H1 (cell line): Measurements from ENCODE around the gene VPREB1. TPM values are rescaled to one million over a fixed set of nuclear protein-coding genes. Genes with fewer than 3 reads are reported as not detected.

Experiments used
- CTCF ChIA-PET: fragments of 300-600 bp; sonication (Branson Sonifier 250); formaldehyde crosslinking; loops from one replicate; lab custom pipeline; 2021; ENCODE audit not compliant: partially characterized antibody; lab: Charles Lee
- POLR2A ChIA-PET: fragments of 300-600 bp; sonication (Branson Sonifier 250); formaldehyde crosslinking; loops from one replicate; lab custom pipeline; 2021; ENCODE audit warnings: inconsistent platforms; ENCODE audit not compliant: partially characterized antibody; lab: Charles Lee
- DNase-seq, 2 experiments: peaks; one replicate each; pipeline versions ENCODE4 v3.0.0 to v3.0.0-alpha.2; 2010 to 2022; ENCODE audit warnings: low spot score in 2 of 2, low read depth in 1 of 2, mixed read lengths in 1 of 2
- FAIRE-seq: peaks from 2 replicates; lab custom pipeline; 2011; peaks lifted over from hg19 to GRCh38; lab: Jason Lieb, UNC
- H2AFZ ChIP-seq: 2 replicates; pipeline ENCODE4 v1.8.1; 2012; ENCODE audit warnings: low read length, inconsistent platforms
- H2AK5ac ChIP-seq: 2 replicates; pipeline ENCODE4 v1.6.1; 2013; ENCODE audit warnings: low read depth, low read length
- H2BK120ac ChIP-seq: replicated peaks from 2 replicates; pipeline ENCODE3; 2013; ENCODE audit warnings: low read depth, low read length, inconsistent platforms
- H2BK12ac ChIP-seq: 2 replicates; pipeline ENCODE4 v1.6.1; 2013; ENCODE audit warnings: low read depth, low read length
- H2BK15ac ChIP-seq: 2 replicates; pipeline ENCODE4 v1.6.1; 2013; ENCODE audit warnings: low read length
- H2BK20ac ChIP-seq: 2 replicates; pipeline ENCODE4 v1.6.1; 2013; ENCODE audit warnings: low read length
- H2BK5ac ChIP-seq: 2 replicates; pipeline ENCODE4 v1.6.1; 2013; ENCODE audit warnings: low read depth, low read length
- H3K14ac ChIP-seq: 2 replicates; pipeline ENCODE4 v1.6.1; 2013; ENCODE audit warnings: inconsistent platforms; ENCODE audit not compliant: insufficient read length
- H3K18ac ChIP-seq: 2 replicates; pipeline ENCODE4 v1.6.1; 2013; ENCODE audit warnings: low read length; ENCODE audit errors: extremely low read depth
- H3K23ac ChIP-seq: 2 replicates; pipeline ENCODE4 v1.6.1; 2013; ENCODE audit warnings: inconsistent platforms; ENCODE audit not compliant: insufficient read length
- H3K23me2 ChIP-seq: 2 replicates; pipeline ENCODE4 v1.6.1; 2013; ENCODE audit warnings: low read depth, low read length
- H3K27ac ChIP-seq: 2 replicates; pipeline ENCODE4 v1.6.1; 2011; ENCODE audit warnings: low read depth, low read length, inconsistent platforms
- H3K27me3 ChIP-seq, 4 experiments: replicated peaks in 1 of 4; 1 replicate in 1 of 4; 2 replicates in 3 of 4; pipeline versions ENCODE4 v1.6.1 to v1.8.1; 2011 to 2013; ENCODE audit warnings: low read length in 3 of 4, mild to moderate bottlenecking in 3 of 4, inconsistent platforms in 2 of 4, mixed read lengths in 2 of 4, moderate library complexity in 1 of 4; ENCODE audit not compliant: control insufficient read depth in 3 of 4, insufficient read depth in 3 of 4; ENCODE audit errors: extremely low read depth in 1 of 4
- H3K36me3 ChIP-seq, 4 experiments: 2 replicates each; pipeline versions ENCODE4 v1.6.1 to v1.8.1; 2011 to 2013; ENCODE audit warnings: mild to moderate bottlenecking in 4 of 4, low read length in 3 of 4, moderate library complexity in 2 of 4, control low read depth in 1 of 4, inconsistent platforms in 1 of 4; ENCODE audit not compliant: insufficient read depth in 4 of 4, control insufficient read depth in 2 of 4
- H3K4ac ChIP-seq: replicated peaks from 2 replicates; pipeline ENCODE3; 2013; ENCODE audit warnings: low read length, low read depth, mixed read lengths, inconsistent platforms; ENCODE audit not compliant: insufficient read length
- H3K4me1 ChIP-seq, 4 experiments: replicated peaks in 1 of 4; 1 replicate in 1 of 4; 2 replicates in 3 of 4; pipeline versions ENCODE4 v1.6.1 to v1.8.1; 2011 to 2013; ENCODE audit warnings: low read length in 3 of 4, inconsistent platforms in 2 of 4, mixed read lengths in 1 of 4; ENCODE audit not compliant: insufficient read depth in 4 of 4, control insufficient read depth in 3 of 4
- H3K4me2 ChIP-seq, 2 experiments: 2 replicates each; pipeline versions ENCODE4 v1.6.1 to v1.8.1; 2011 to 2013; ENCODE audit warnings: low read depth in 2 of 2, low read length in 2 of 2, control low read depth in 1 of 2, inconsistent platforms in 1 of 2, mild to moderate bottlenecking in 1 of 2; ENCODE audit not compliant: insufficient read depth in 1 of 2
- H3K4me3 ChIP-seq, 4 experiments: fragments of 200-600, 300-600 bp in 1 of 4; sonication (generic), shearing (Covaris generic), sonication (Bioruptor Twin) in 1 of 4; 2 replicates each; pipeline versions ENCODE4 v1.5.1 to v1.8.1; 2011 to 2016; ENCODE audit warnings: low read length in 4 of 4, low read depth in 3 of 4, control low read depth in 2 of 4, inconsistent platforms in 2 of 4, mild to moderate bottlenecking in 2 of 4, mixed read lengths in 1 of 4, moderate library complexity in 1 of 4; ENCODE audit not compliant: insufficient read depth in 2 of 4; ENCODE audit errors: extremely low read depth in 1 of 4
- H3K56ac ChIP-seq: replicated peaks from 2 replicates; pipeline ENCODE3; 2013; ENCODE audit warnings: low read depth, mild to moderate bottlenecking, mixed read lengths, low read length, inconsistent platforms; ENCODE audit not compliant: insufficient read length
- H3K79me1 ChIP-seq: 2 replicates; pipeline ENCODE4 v1.6.1; 2013; ENCODE audit warnings: low read depth, low read length, control low read depth
- H3K79me2 ChIP-seq, 2 experiments: 2 replicates each; pipeline versions ENCODE4 v1.6.1 to v1.8.1; 2012 to 2013; ENCODE audit warnings: low read length in 2 of 2, mild to moderate bottlenecking in 2 of 2, inconsistent platforms in 1 of 2; ENCODE audit not compliant: insufficient read depth in 2 of 2, control insufficient read depth in 1 of 2
- H3K9ac ChIP-seq, 4 experiments: replicated peaks in 1 of 4; 1 replicate in 1 of 4; 2 replicates in 3 of 4; pipeline versions ENCODE4 v1.6.1 to v1.8.1; 2011 to 2013; ENCODE audit warnings: low read depth in 3 of 4, low read length in 3 of 4, control low read depth in 2 of 4, mild to moderate bottlenecking in 2 of 4, moderate library complexity in 2 of 4, inconsistent platforms in 1 of 4; ENCODE audit errors: extremely low read depth in 1 of 4
- H3K9me3 ChIP-seq, 2 experiments: 2 replicates each; pipeline versions ENCODE4 v1.6.1 to v1.8.1; 2012 to 2013; ENCODE audit warnings: mild to moderate bottlenecking in 2 of 2, moderate library complexity in 2 of 2, control low read depth in 1 of 2, inconsistent platforms in 1 of 2, low read depth in 1 of 2, low read length in 1 of 2, mixed read lengths in 1 of 2; ENCODE audit not compliant: insufficient read depth in 2 of 2
- H4K20me1 ChIP-seq, 2 experiments: replicated peaks in 1 of 2; 2 replicates each; pipeline versions ENCODE3 to v1.8.1; 2011 to 2013; ENCODE audit warnings: inconsistent platforms in 2 of 2, low read length in 2 of 2, mild to moderate bottlenecking in 1 of 2; ENCODE audit not compliant: insufficient read depth in 2 of 2, control insufficient read depth in 1 of 2
- H4K5ac ChIP-seq: 2 replicates; pipeline ENCODE4 v1.6.1; 2013; ENCODE audit warnings: low read length, low read depth, mixed read lengths, inconsistent platforms; ENCODE audit not compliant: insufficient read length
- H4K8ac ChIP-seq: 2 replicates; pipeline ENCODE4 v1.8.0; 2013; ENCODE audit warnings: mild to moderate bottlenecking, moderate library complexity, low read length, inconsistent platforms; ENCODE audit not compliant: insufficient read depth; ENCODE audit errors: extremely low read depth
- H4K91ac ChIP-seq: replicated peaks from 2 replicates; pipeline ENCODE3; 2013; ENCODE audit warnings: low read length, mixed read lengths, inconsistent platforms; ENCODE audit not compliant: insufficient read length
- BCL11A ChIP-seq, 2 experiments: IDR thresholded peaks; one replicate each; pipeline ENCODE4 v1.6.1; 2011; ENCODE audit warnings: low read depth in 2 of 2, low read length in 2 of 2, mild to moderate bottlenecking in 2 of 2
- BRCA1 ChIP-seq: IDR thresholded peaks from 2 replicates; pipeline ENCODE4 v1.6.1; 2012; ENCODE audit warnings: low read depth, low read length, improper control_type of control experiment
- CHD2 ChIP-seq: IDR thresholded peaks from 2 replicates; pipeline ENCODE4 v1.6.1; 2012; ENCODE audit warnings: low read length, improper control_type of control experiment
- CTBP2 ChIP-seq: IDR thresholded peaks from 2 replicates; pipeline ENCODE4 v1.7.0; 2011; ENCODE audit warnings: borderline replicate concordance, mild to moderate bottlenecking, moderate library complexity, mixed read lengths, low read length; ENCODE audit not compliant: insufficient read depth, insufficient read length
- EZH2 ChIP-seq: fragments of 200-600 bp; sonication (generic); IDR thresholded peaks from 2 replicates; pipeline ENCODE4 v1.7.1; 2012; ENCODE audit warnings: low read depth, mild to moderate bottlenecking, moderate library complexity, low read length, inconsistent platforms; ENCODE audit not compliant: severe bottlenecking
- GABPA ChIP-seq: IDR thresholded peaks from 2 replicates; pipeline ENCODE4 v1.6.1; 2011; ENCODE audit warnings: mild to moderate bottlenecking, low read length, moderate library complexity, borderline replicate concordance; ENCODE audit not compliant: insufficient read depth
- KDM5A ChIP-seq: fragments of 200-600 bp; IDR thresholded peaks from 2 replicates; pipeline ENCODE4 v1.7.1; 2012; ENCODE audit warnings: mild to moderate bottlenecking, low read length, inconsistent platforms, mixed read lengths
- RAD21 ChIP-seq, 2 experiments: IDR thresholded peaks in 1 of 2; conservative IDR thresholded peaks in 1 of 2; 2 replicates each; pipeline ENCODE4 v1.6.1; 2011; ENCODE audit warnings: low read depth in 2 of 2, low read length in 2 of 2, improper control_type of control experiment in 1 of 2, inconsistent platforms in 1 of 2, mild to moderate bottlenecking in 1 of 2, moderate library complexity in 1 of 2
- SAP30 ChIP-seq: fragments of 300-600 bp; sonication (generic); IDR thresholded peaks from 2 replicates; pipeline ENCODE4 v1.7.1; 2012; ENCODE audit warnings: low read length, moderate library complexity, mild to moderate bottlenecking, inconsistent platforms; ENCODE audit not compliant: insufficient read depth, insufficient replicate concordance
- SIN3A ChIP-seq, 2 experiments: IDR thresholded peaks in 1 of 2; conservative IDR thresholded peaks in 1 of 2; 2 replicates each; pipeline ENCODE4 v1.6.1; 2011 to 2012; ENCODE audit warnings: low read length in 2 of 2, improper control_type of control experiment in 1 of 2, low read depth in 1 of 2, mild to moderate bottlenecking in 1 of 2
- SRF ChIP-seq: IDR thresholded peaks from 2 replicates; pipeline ENCODE4 v1.6.1; 2011; ENCODE audit warnings: mild to moderate bottlenecking, low read depth, low read length, moderate library complexity
- SUZ12 ChIP-seq: fragments of 200-600 bp; sonication (generic); IDR thresholded peaks from 2 replicates; pipeline ENCODE4 v1.6.1; 2012; ENCODE audit warnings: mild to moderate bottlenecking, inconsistent platforms, low read length, moderate library complexity, mixed read lengths
- WGBS, 2 experiments: shearing (Covaris generic) in 1 of 2; methylation state at CpG; one replicate each; pipeline versions ENCODE4 v1.1.6 to v1.1.7; 2013 to 2015; ENCODE audit warnings: low lambda C conversion rate in 2 of 2, mixed read lengths in 2 of 2, inconsistent platforms in 1 of 2, low coverage in 1 of 2, missing lambda C conversion rate in 1 of 2; ENCODE audit not compliant: insufficient replicate concordance in 2 of 2, insufficient coverage in 1 of 2, insufficient read length in 1 of 2; ENCODE audit errors: extremely low coverage in 1 of 2, missing lambda C conversion rate in 1 of 2; 5-methylcytosine and 5-hydroxymethylcytosine counted together
- polyA plus RNA-seq, 7 experiments: library from polyadenylated mRNA; depleted of rRNA in 3 of 7; stranded (reverse) in 5 of 7; unstranded in 2 of 7; fragments of >200 nt in 5 of 7; fragments of 200-250 nt in 2 of 7; gene quantifications; 1 replicate in 5 of 7; 2 replicates in 1 of 7; 4 replicates in 1 of 7; pipeline versions ENCODE4 v1.2.1 to v1.2.3, GENCODE V29; 2011 to 2013; ENCODE audit warnings: missing spikeins in 2 of 7, mixed read lengths in 2 of 7
- total RNA-seq: library from RNA; stranded (reverse); fragmentation: NEBNext Ultra II Directional; extraction: Animal tissue kit (Norgen Biotek cat#: 25700); gene quantifications from 2 replicates; pipeline ENCODE4 v1.2.1, GENCODE V29; 2021

VPREB1 gene
- total and polyA plus RNA-seq, 2 of the 8 experiments (the other 6 are each of a cell fraction or from before 2014, with no cell fraction given), result not detected

- H3K9me3 ChIP-seq, result no peaks in the 10 kb centered on the region; a peak in 1 of 4 replicates
- no peak overlapping the region for H2BK120ac ChIP-seq
- no peak overlapping the region for H3K9ac ChIP-seq
- no peak overlapping the region for H3K4me3 ChIP-seq
- 72% methylated on average over 4 of the region's 4 CpGs; no CpG with 5 or more reads in 1 of the 2 experiments for whole genome bisulfite sequencing, 2 experiments
- no peak overlapping the region for H4K8ac ChIP-seq
- H3K79me2 ChIP-seq, result no peaks in the 10 kb centered on the region
- H3K4me1 ChIP-seq, result no peaks in the 10 kb centered on the region
- no peak overlapping the region for H4K5ac ChIP-seq
- H3K4me2 ChIP-seq, result no peak overlapping the region
- H3K23ac ChIP-seq, result no peak overlapping the region
- no peak overlapping the region for H3K4ac ChIP-seq
- no peak overlapping the region for H2BK20ac ChIP-seq
- ChIA-PET POLR2A (interaction anchor here (0.9 kb wide), 1 partner anchor 101 kb away, joined by 4 read pairs; no protein-coding TSS in a partner anchor), CTCF (interaction anchor here (0.7 to 4.8 kb wide), 27 partner anchors 10 to 372 kb away, joined by 3 to 46 read pairs (median 5); no protein-coding TSS in a partner anchor)
- no peak overlapping the region for H2BK15ac ChIP-seq
- H2AK5ac ChIP-seq, result no peak overlapping the region
- DNase-seq, result no peak
- H4K91ac ChIP-seq, result no peak overlapping the region
- no peaks in the 10 kb centered on the region for H3K36me3 ChIP-seq
- no peaks in the 10 kb centered on the region for H3K79me1 ChIP-seq
- H3K14ac ChIP-seq, result no peak overlapping the region
- peaks cover 2 to 7% of the 10 kb centered on the region in 2 experiments for H4K20me1 ChIP-seq
- no peak overlapping the region for H2BK5ac ChIP-seq
- H3K27me3 ChIP-seq, result peaks cover 88 to 99% (median 97%) of the 10 kb centered on the region in 4 experiments
- H3K27ac ChIP-seq, result no peak overlapping the region
- H2BK12ac ChIP-seq, result no peak overlapping the region
- no peak overlapping the region for H3K56ac ChIP-seq
- H3K23me2 ChIP-seq, result no peaks in the 10 kb centered on the region
- no peak for FAIRE-seq
- H3K18ac ChIP-seq, result no peak overlapping the region
- no peak overlapping the region for H2AFZ ChIP-seq
- no peak for TF ChIP-seq SIN3A (conservative IDR thresholded peaks at IDR 0.05 in 1 of 2, IDR thresholded peaks at IDR 0.05 in 1 of 2; ENCODE audit: low read depth in 1 of 2, low read length in 2 of 2)
- no peak for TF ChIP-seq KDM5A
- TF ChIP-seq GABPA, result no peak
- no peak for TF ChIP-seq CTBP2
- no peak for TF ChIP-seq SAP30
- TF ChIP-seq EZH2, result no peak
- TF ChIP-seq CHD2, result no peak
- no peak for TF ChIP-seq BRCA1
- no peak for TF ChIP-seq BCL11A (IDR thresholded peaks at IDR 0.05; ENCODE audit: low read depth in 2 of 2, low read length in 2 of 2)
- no peak for TF ChIP-seq SUZ12
- no peak for TF ChIP-seq SRF
- TF ChIP-seq RAD21 (IDR thresholded peaks at IDR 0.05 in 1 of 2, conservative IDR thresholded peaks at IDR 0.05 in 1 of 2; ENCODE audit: low read depth in 2 of 2, low read length in 2 of 2), result no peak
These were observed 43.9 kb upstream of the VPREB1 start for GRCh38 chr22:22200569-22201184.
